PC-3 (cell line): ENCODE measurements around the gene CROCC2. TPM values are rescaled to one million over a fixed set of nuclear protein-coding genes. Genes with fewer than 3 reads are reported as not detected.

Source experiments
- ATAC-seq: fragments of 200-7000 bp; cut with Tn5 transposase; 2 replicates; pipeline ENCODE4 v1.9.1; 2020; ENCODE audit warnings: mild to moderate bottlenecking, moderate library complexity
- BruUV-seq: library from RNA; stranded (reverse); fragments of 400-500 nt; replicated peaks from 2 replicates; lab custom pipeline; 2021; lab: Mats Ljungman, UMichigan
- CTCF ChIA-PET: fragments of 300-600 bp; sonication (Branson Sonifier 250); formaldehyde crosslinking; loops from one replicate; lab custom pipeline; 2022; ENCODE audit warnings: antibody characterized with exemption; lab: Charles Lee
- POLR2A ChIA-PET: fragments of 300-600 bp; sonication (Branson Sonifier 250); formaldehyde crosslinking; loops from one replicate; lab custom pipeline; 2022; ENCODE audit warnings: antibody characterized with exemption; ENCODE audit not compliant: unreplicated experiment; lab: Charles Lee
- DNase-seq: peaks from one replicate; pipeline ENCODE4 v3.0.0-alpha.2; 2015
- H2AFZ ChIP-seq: fragments of 300-600 bp; sonication (generic); 2 replicates; pipeline ENCODE4 v1.6.0; 2016; ENCODE audit warnings: antibody characterized with exemption, low read length
- H3F3A ChIP-seq: fragments of 300-600 bp; sonication (generic); one replicate; pipeline ENCODE4 v1.6.0; 2017; ENCODE audit warnings: antibody characterized with exemption, low read length, control low read depth, mild to moderate bottlenecking; ENCODE audit not compliant: unreplicated experiment
- H3K27ac ChIP-seq: fragments of 300-600 bp; sonication (generic); 2 replicates; pipeline ENCODE4 v1.5.1; 2016; ENCODE audit warnings: mild to moderate bottlenecking, low read length
- H3K27me3 ChIP-seq: fragments of 300-600 bp; sonication (generic); 2 replicates; pipeline ENCODE4 v1.6.1; 2016; ENCODE audit warnings: low read length, mixed read lengths
- H3K36me3 ChIP-seq: fragments of 300-600 bp; sonication (generic); 2 replicates; pipeline ENCODE4 v1.6.1; 2016; ENCODE audit warnings: low read depth, mixed run types, low read length, mixed read lengths
- H3K4me1 ChIP-seq: fragments of 300-600 bp; sonication (generic); 2 replicates; pipeline ENCODE4 v1.5.1; 2016; ENCODE audit warnings: low read length; ENCODE audit not compliant: insufficient read depth
- H3K4me2 ChIP-seq: fragments of 300-600 bp; sonication (generic); 2 replicates; pipeline ENCODE4 v1.6.0; 2016; ENCODE audit warnings: low read length
- H3K4me3 ChIP-seq: fragments of 300-600 bp; sonication (generic); 2 replicates; pipeline ENCODE4 v1.5.1; 2016; ENCODE audit warnings: mild to moderate bottlenecking, low read length, mixed read lengths
- H3K79me2 ChIP-seq: fragments of 300-600 bp; sonication (generic); 2 replicates; pipeline ENCODE4 v1.6.1; 2017; ENCODE audit warnings: low read length, mixed read lengths
- H3K9ac ChIP-seq: fragments of 300-600 bp; sonication (generic); 2 replicates; pipeline ENCODE4 v1.6.0; 2016; ENCODE audit warnings: mild to moderate bottlenecking, low read length
- H3K9me2 ChIP-seq: fragments of 300-600 bp; sonication (generic); replicated peaks from 2 replicates; pipeline ENCODE4 v1.6.1; 2016; ENCODE audit warnings: mixed run types, low read length, mixed read lengths
- H3K9me3 ChIP-seq: fragments of 300-600 bp; sonication (generic); 2 replicates; pipeline ENCODE4 v1.6.1; 2016; ENCODE audit warnings: low read length, mixed read lengths
- H4K20me1 ChIP-seq: fragments of 300-600 bp; sonication (generic); 2 replicates; pipeline ENCODE4 v1.6.1; 2016; ENCODE audit warnings: low read length, mixed read lengths
- CTCF ChIP-seq: fragments of 300-600 bp; sonication (generic); conservative IDR thresholded peaks from 2 replicates; pipeline ENCODE4 v1.5.1; 2017; ENCODE audit warnings: antibody characterized with exemption, low read depth, mild to moderate bottlenecking, low read length
- EZH2 ChIP-seq: fragments of 300-600 bp; sonication (generic); IDR thresholded peaks from one replicate; pipeline ENCODE4 v1.6.1; 2017; ENCODE audit warnings: antibody characterized with exemption, mild to moderate bottlenecking, low read length; ENCODE audit not compliant: unreplicated experiment
- EZH2phosphoT487 ChIP-seq: fragments of 300-600 bp; sonication (generic); IDR thresholded peaks from 2 replicates; pipeline ENCODE4 v1.6.1; 2018; ENCODE audit warnings: mild to moderate bottlenecking, antibody characterized with exemption, low read length, borderline replicate concordance
- intact Hi-C: fragments of 100-400 bp; cut with micrococcal nuclease; formaldehyde crosslinking; loops from 2 replicates; pipeline ENCODE4 v1.9.0; 2023
- total RNA-seq: library from RNA; depleted of rRNA; stranded (reverse); fragments of >200 nt; gene quantifications from 2 replicates; pipeline ENCODE4 v1.2.3, GENCODE V29; 2014

CROCC2 gene
- total RNA-seq, 1 experiment from 2014 or later: not detected

GRCh38 chr2:240997141-240997855, 91.2 kb downstream of the CROCC2 start:
- ChIA-PET CTCF (no interaction called here), POLR2A (no interaction called here)
- H3K4me2 ChIP-seq: peak overlapping the region; percentile 85; the same call in 1 of the 2 replicates
- BruUV-seq: no TSS peak
- peak overlapping the region; percentile 72; the same call in 1 of the 2 replicates for H3K4me3 ChIP-seq
- DNase-seq: no peak
- no peaks in the 10 kb centered on the region for H4K20me1 ChIP-seq
- H3K9ac ChIP-seq: no peak overlapping the region
- ATAC-seq: no peak
- no peaks in the 10 kb centered on the region for H3K27me3 ChIP-seq
- no peaks in the 10 kb centered on the region for H3K36me3 ChIP-seq
- H3K9me2 ChIP-seq: no peaks in the 10 kb centered on the region
- no peaks in the 10 kb centered on the region for H3K79me2 ChIP-seq
- H3K4me1 ChIP-seq: peaks cover 6% of the 10 kb centered on the region
- no peak overlapping the region for H3K27ac ChIP-seq
- H2AFZ ChIP-seq: peak overlapping the region; percentile 95
- intact Hi-C loops: loop anchor here (10.0 kb wide), 1 partner anchor 82 kb away; no protein-coding TSS in a partner anchor
- H3F3A ChIP-seq: no peaks in the 10 kb centered on the region
- no peaks in the 10 kb centered on the region for H3K9me3 ChIP-seq
- no peak for TF ChIP-seq CTCF
- TF ChIP-seq EZH2: no peak
- TF ChIP-seq EZH2phosphoT487: no peak

- H2AFZ ChIP-seq: peak within 1 kb of the TSS; percentile 95
- peak within 1 kb of the TSS; percentile 72 for H3K4me3 ChIP-seq
- TF ChIP-seq EZH2 (no peak), EZH2phosphoT487 (no peak), CTCF (no peak)
- no peaks in the 10 kb centered on the region for H3K79me2 ChIP-seq
- intact Hi-C loops: loop anchor here (10.0 kb wide), 1 partner anchor 83 kb away; no protein-coding TSS in a partner anchor
- ChIA-PET CTCF (no interaction called here), POLR2A (no interaction called here)
- ATAC-seq: peak; percentile 89
- H3K9me3 ChIP-seq: no peaks in the 10 kb centered on the region
- BruUV-seq: no TSS peak
- no peaks in the 10 kb centered on the region for H3K36me3 ChIP-seq
- H3K27me3 ChIP-seq: no peaks in the 10 kb centered on the region
- H3K4me2 ChIP-seq: peak within 1 kb of the TSS; percentile 85
- no peaks in the 10 kb centered on the region for H3F3A ChIP-seq
- 0 out of 2 replicates have a peak, but pooled peaks cover 3% of the 10 kb centered on the region for H3K4me1 ChIP-seq
- H3K9ac ChIP-seq: peak within 1 kb of the TSS; percentile 47
- H3K9me2 ChIP-seq: no peaks in the 10 kb centered on the region
- no peaks in the 10 kb centered on the region for H4K20me1 ChIP-seq
- no peak within 1 kb of the TSS for H3K27ac ChIP-seq
- DNase-seq: peak; percentile 75
Measured at GRCh38 chr2:240997856-240998705, 91.9 kb downstream of the CROCC2 start, which contains the start of gene SNED1. SNED1 (plus strand) TSS chr2:240998618; CDS start chr2:240998838, 220 bp downstream.
